ENCODE measurements around the gene TBC1D22A.

The TBC1D22A gene

DNA sequence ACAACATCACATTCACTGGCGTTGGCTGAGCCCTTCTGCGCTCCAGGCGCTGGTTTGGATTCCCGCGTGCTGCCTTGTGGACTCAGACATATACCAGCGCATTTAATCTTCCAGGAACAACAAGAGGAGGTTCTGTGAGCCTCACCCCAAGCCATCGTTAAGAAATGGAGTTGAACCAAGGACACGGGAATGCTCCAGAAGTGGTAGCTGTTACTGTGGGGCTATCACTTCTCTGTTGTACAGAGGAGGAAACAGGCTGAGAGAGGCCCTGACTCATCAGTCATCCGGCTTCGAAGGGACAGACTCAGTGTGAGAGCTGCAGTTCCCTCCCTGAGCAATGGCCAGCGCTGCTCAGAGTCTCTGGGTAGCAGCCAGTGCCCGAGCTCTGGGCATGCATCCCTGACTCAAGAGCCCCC is 291.3 kb downstream of the TBC1D22A start:
- DNase-seq: no peak

- DNase-seq: no peak
These were observed 292.0 kb downstream of the TBC1D22A start for GRCh38 chr22:47054231-47055072.

DNA sequence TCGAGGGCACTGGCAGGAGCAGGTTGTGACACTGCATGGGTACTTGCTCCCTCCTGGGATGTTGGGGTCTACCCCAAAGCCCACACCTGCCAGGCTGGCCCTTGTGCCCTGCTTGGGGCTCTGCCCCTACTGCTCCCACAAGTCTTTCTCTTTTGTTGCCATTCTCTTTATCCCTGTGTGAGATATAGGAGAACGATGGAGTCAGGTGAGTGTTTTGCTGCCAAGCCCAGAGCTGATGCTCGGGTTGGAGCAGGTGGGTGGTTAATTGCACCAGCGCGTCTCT is 292.6 kb downstream of the TBC1D22A start:
- no peak for DNase-seq

DNA sequence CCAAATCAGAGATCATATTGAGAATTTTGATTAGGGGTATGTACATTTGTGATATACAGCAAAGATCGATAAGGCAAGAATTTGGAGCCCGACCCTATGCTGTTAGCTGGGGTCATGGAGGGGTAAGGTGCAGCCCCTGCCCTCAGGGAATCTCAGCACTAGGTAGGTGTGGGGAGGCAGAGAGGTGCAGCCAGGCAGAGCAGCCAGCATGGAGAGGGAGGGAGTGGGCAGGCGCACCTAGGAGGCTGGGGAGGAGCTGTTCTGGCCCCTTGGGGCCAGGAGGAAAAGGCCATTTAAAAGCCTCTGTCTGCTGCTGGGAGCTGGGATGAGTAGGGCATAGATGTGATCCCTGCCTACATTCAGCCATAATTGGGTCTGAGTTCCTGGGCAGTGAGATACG is 293.0 kb downstream of the TBC1D22A start:
- DNase-seq: no peak

DNA sequence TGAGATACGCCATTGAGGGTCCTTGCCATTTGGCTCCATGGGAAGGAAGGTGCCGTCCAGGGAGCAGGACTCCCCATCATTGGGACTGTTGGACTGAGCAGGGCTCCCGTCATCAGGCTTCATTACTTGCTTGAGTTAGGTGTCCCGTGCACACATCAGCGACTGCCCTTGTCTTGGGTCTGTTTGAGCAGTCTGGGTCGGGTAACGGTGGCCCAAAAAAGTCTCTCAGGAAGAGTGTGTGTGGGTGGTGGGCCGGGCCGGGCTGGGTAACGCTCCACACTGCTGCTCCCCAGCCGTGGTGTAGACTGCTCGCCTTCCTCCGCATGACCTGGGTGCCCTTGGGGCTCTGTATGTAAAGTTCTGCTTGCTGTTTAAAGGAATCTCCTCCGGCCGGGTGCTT is 293.5 kb downstream of the TBC1D22A start:
- no peak for DNase-seq

DNA sequence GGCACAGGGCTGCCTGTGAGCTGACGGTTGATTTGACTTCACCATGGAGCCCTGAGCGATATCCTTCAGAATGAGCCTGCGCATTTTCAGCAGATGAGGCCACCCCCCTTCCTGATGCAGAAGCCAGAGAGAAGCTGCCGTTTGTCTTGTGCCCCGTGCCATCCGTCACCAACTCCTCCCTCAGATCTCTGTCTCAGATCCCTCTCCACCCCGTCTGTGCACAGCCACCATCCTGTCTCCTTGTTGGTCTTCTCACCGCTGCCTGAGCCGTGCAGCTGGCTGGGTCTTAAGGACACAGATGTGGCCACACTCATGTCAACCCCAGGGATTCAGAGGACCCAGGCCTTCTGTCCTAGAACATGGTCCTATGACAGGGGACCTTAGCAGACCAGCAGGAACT is 293.9 kb downstream of the TBC1D22A start:
- DNase-seq: no peak

DNA sequence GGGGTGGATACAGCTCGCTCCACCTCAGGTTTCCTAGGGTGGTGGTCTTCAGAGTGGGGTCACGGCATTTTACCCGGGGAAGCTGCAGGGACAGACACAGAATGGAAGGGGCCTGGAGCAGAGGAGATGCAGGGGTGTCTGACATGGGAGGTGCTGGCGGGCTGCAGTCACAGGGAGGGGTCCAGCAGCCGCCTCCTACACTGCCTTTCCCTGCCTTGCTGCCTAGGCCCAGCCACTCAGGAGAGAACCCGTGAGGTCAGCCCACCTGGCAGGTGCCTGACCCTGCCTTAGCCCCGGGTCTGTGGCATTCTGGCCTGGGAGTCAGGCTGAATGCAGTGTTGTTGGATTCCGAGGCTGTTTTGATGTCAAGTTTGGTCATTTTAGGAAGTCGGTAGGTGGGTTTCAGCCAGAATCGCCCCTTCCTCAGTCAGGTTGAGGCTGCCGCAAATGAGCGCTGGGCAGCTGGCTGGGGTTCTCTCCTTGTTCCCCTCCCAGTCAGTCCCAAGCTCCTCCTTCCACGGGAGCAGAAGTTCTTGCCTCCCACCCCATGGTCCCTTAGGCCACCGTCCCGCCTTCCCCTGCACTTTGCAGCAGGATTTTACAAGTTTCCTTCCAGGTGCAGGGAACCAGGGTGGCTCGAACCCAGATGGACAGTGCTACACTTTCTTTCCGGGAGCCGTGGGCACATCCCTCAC is 294.5 kb downstream of the TBC1D22A start:
- no peak for DNase-seq

DNA sequence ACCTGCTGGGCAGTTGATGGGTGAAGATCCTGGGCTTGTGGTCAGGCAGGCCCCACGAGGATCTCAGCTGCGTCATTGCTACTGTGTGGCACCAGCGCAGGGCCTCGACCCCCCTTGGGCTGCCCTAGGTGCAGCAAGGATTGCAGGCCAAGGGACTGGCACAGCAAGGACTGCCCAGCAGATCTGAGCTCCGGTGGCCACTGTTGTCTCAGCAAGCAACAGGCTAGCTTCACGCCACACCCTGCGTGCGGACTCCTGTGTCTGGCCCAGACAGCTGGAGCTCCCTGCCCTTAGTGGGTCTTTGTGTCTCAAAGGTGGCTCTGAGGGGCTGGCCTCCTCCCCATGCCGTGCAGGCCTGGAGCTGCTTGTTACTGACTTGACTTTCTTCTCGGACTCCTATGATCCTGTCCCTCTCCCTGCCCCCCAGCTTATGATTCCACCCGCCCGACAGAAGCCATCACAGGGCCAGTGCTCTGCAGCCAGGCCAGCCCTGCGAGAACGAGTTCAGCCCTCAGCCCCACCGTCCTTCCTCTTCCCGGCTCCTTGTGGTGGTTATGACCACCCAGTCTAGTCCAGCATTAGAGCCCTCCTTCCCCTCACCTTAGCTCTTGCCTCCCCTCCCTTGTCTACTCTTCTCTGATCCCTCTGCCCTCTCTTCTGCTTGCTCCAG is 295.6 kb downstream of the TBC1D22A start:
- no peak for DNase-seq

GRCh38 chr22:47059076-47059475 is 296.6 kb downstream of the TBC1D22A start:
- no peak for DNase-seq

DNA sequence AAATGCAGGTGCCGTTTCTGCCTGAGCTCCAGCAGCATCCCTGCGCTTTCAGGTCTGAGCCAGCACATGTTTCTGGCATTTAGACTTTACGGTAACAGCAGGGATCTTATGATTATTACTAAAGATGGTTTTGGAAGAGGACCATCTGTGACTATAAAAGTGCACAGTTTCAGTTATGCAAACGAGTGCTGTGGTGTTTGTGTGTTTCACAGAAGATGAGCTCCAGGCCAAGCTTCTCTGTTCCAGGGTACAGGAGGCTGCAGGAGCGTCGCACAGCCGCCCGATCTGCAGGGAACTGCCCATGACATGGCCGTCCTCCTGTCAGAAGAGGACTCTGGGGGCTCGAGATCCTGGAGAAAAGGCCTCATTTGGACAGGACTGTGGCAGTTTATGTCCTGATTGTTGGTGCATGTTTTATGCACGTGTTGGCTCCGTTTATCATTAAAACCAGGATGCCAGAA is 297.3 kb downstream of the TBC1D22A start:
- no peak for DNase-seq

DNA sequence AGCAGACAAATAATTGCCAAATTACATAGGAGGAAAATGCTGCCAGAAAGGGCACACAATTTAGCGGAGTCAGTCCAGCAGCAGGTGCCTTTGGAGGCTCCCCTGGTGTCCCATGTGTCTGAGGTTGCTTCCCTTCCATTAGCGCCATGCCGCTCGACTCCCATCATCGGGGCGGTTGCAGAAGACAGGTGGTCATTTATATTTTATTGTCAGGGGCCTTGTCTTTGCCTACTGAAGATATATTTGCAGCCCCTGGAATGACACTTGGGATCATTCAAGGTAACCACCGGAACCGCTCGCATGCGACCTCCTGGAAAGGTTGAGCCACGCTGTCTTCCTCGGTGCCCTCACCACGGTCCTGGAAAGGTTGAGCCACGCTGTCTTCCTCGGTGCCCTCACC is 298.3 kb downstream of the TBC1D22A start:
- no peak for DNase-seq

GRCh38 chr22:47061226-47061625 is 298.8 kb downstream of the TBC1D22A start:
- no peak for DNase-seq

DNA sequence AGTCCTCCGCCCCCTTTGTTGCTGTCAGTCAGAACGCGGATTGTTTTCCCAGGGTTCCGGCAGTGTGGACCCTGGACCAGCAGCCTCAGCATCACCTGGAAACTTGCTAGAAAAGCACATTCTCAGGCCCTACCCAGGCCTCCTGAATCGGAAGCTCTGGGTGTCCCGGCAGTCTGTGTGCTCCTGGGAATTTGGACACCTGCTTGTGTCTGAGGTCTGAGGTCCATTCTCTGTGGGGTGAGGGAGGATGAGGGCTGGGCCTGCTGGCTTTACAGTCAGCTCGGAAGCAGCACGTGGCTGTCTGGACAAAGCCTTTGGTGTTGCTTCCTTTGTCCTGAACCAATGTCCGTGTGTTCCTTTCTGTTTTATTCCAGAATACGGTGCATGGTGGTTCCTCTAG is 299.7 kb downstream of the TBC1D22A start:
- DNase-seq: no peak

DNA sequence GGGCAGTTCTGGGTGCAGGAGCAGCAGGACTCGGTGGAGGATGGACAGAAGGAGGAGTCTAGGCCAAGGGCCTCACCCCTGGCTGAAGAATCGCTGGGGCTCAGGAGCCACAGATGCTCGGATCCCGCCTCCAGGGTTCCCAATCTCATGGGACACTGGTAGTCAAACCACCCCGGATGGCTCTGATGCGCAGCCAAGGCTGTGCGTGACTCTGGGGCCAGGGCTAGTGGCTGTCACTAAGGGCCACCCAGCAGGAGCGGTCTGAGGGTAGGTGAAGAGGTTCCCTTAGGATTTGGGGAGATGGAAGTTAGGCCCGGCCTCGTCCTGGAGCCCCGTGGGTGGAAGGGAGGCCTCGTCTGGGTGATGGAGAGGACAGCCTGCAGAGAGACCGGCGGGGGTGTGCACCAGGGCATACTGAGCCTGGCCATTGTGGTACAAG is 300.6 kb downstream of the TBC1D22A start:
- DNase-seq: no peak

DNA sequence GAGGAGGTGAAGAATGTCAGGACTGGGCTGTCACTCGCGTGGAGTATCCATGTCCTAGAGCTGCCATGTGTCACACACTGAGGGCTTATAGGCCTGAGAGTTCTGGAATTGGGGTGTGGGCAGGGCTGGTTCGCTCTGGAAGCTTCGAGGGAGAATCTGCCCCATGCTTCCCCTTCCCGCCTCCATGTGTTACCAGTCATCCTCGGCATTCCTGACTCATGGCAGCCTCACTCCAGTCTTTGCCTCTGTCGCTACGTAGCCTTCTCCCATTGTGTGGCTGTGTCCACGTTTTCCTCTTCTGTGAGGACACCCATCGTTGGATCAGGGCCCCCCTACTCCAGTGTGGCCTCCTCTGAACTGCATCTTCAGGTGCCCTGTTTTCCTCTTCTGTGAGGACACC is 301.2 kb downstream of the TBC1D22A start:
- no peak for DNase-seq

DNA sequence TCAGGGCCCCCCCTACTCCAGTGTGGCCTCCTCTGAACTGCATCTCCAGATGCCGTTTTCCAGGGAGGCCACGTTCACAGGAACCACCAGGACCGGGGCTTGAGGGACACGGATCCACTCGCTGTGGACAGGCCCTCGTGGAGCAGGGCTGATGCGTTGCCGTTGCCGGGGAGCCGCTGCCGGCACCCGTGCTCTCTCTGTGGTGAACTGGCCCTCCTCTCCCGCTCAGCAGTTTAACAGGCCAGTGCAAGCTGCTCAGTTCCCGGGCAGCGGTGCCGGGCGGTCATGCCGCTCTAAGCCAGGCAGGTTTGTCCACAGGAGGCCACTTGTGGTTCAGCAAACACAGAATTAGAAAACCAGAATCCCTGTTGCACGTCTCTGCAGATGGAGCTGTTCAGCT is 301.6 kb downstream of the TBC1D22A start:
- no peak for DNase-seq

DNA sequence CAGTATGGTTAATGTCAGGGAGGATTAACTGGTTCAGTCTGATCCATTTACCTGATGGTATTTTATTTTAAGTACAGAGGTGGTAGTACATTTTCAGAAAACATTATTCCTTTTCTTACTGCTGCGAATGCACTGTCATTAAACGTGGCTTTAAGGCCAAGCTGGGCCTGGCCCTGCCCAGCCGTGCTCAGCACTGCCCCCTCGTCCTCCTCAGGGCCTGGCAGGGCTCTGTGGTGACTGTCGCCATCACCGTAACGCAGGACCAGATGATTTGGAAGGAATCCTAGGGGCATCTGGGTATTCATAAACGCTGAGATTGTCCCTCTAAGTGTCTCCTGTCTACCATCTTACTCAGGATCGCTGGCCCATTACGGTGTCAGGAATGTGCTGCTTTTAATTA is 302.0 kb downstream of the TBC1D22A start:
- DNase-seq: no peak

DNA sequence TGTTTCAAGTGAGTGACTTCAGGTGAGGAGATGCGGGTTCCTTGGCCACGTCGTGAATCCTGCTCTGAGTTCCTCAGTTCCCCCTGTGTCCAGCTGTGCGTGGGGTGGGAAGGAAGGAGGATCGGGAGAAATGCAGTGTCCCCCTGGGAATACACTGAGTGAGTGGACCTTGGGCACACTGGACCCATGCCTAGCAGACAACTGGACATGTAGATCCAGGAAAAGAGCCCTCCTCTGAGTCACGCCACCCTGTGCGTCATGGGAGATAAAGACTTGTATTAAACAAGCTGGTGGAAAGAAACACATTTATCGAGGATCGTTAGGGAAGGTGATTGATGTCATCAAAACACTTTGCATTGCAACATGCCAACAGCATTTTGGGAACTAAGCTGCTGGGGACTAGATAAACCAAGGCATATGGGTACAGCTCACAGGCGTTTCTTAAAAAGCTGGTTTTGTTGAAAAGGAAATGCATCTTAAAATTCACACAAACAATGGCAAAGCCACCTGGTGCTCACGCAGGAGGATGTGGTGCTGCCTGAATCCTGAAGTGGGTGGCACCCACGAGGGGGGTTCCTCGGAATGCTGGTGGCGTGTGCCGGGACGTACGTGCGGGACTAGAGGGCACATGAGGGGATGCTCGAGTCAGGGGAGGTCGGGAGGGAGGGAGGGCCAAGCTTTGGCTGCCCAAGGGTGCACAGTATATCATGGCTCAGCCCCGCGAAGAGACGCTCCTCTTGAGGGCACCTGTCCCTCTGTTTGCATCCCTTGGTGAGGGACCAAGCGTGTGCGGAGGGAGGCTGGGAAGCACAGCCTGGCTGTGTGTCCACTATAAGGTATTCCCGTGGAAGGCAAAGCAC is 303.5 kb downstream of the TBC1D22A start:
- no peak for DNase-seq

DNA sequence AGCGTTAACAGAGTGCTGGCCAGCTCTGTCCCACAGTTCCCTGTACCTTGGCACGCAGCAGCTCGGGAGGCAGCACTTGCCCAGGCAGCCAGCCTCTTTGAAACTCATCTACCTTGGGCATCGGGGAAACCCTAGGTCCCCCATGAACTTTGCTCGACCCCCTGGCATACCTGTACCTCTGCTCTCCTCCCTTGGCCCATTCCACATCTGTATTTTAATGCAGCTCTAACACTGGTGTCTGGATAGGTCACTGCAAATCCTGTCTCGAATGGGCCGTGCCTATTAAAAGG is 304.1 kb downstream of the TBC1D22A start:
- no peak for DNase-seq

DNA sequence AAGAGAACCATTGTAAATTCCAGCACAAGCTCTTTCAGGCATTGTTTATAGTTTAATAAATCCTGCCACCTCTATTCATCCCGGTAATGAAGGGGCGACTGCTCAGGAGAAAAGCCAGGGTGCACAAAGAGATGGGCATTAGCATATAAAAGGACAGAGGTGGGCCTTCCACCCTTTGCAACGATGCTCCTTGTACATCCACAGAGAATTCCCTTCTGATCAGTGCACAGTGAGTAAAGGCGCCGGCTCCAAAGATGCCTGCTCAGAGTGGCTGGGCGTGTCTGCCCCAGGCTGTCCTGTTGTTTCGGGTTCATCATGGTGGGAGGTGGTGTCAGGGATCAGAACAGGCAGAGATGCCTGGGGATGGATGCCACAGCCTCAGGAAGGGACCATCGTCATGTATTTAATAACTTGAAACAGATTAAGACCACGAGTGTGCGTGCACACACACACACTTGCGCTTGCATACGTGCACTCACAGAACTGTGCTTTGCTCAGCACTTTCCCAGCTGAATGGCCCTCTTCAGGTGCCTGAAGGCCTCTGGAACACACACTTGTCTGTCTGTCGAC is 305.0 kb downstream of the TBC1D22A start:
- no peak for DNase-seq

DNA sequence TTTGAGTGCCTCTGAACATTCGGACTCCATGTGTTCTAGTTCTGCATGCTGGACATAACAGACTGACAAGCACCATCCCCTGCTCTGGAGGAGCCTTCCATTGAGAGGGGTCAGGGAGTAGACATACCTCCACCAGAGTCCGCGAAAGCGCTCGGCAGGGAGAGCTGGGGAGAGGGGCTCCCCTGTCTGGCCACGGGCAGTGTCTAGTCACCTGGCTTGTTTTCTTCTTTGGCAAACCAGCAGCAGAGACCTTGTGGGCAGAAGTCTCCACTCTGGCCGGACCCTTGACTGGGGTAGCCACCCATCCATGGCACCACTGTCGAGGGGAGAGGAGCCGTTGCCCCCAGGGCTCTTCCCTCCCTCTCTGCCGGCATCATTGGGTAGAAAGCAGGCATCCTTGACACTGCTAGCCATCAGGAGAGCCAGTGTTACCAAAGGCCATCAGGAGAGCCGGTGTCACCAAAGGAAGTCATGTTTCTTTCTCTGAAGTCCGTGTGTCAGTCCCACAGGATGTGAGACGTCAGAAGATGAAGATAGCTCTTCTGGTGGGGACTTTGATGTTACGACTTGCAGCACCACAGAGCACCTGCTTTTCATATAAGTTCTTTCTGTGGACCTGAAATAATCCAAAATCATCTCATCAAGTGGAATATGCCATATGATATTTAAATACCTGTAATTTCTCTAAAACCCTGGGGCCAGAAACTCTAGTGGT is 305.6 kb downstream of the TBC1D22A start:
- DNase-seq: no peak

DNA sequence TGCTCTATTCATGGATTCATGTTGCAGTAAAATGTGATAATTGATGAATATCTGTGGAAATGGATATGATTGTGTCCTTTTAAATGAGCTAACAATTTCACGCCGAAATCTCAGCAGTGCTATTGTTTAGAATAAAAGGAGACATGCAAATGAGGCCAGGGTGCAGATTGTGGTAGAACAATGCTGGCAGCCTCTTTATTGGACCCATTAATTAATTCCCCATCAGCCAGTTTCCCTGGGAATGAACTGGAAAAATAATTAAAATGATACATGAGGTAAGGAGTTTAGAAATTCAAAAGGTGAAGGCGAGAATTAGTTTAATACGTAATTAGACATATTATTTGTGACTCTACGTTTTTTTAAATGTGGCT is 306.2 kb downstream of the TBC1D22A start:
- no peak for DNase-seq
